HK-2 (cell line): ENCODE results near the gene LMBRD1.
"Not testable (repeated sequence)": the region's sequence is repeated elsewhere in the genome, so short reads cannot be mapped to it uniquely, and the experiment has no call there.

Source experiments
- DNase-seq: peaks from one replicate; pipeline ENCODE4 v3.0.0-alpha.2; 2018; ENCODE audit not compliant: unreplicated experiment

The LMBRD1 gene

DNA sequence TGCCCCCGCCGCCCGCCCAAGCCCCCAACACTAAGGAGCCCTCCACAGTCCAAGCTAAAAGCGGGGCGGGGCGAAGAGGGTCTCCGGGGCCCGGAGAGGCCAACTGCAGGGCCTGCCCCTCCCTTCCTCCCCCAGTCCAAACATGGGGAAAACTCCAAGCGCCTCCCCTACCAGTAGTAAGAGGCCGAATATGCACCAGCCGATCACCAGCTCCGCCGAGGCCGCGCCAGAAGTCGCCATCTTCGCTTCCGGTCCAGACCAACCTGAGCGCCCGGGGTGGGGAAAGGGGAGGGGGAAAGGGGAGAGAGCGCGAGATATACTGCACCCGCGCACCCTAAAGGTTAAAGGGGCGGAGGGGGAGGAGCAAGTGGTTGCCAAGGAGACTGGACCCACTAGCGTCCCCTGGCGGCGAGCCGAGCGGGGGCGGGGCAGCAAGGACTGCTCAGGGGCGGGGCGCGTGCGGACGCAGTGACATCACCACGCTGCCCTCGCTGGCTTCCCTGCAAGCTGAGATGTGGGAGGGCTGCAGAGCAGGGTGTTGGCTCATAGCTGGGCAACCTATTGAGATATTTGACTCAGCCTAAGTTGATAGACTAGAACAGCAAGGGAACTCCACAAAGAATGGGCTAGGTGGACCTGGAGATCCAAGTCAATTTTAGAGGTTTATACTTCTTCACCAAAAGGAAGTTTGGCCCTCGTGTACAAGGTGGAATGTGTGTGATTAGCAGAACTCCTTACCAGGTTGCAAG is at the start of gene LMBRD1:
Gene LMBRD1, minus strand, starts transcription at position 369 of the 749 bp plus-strand sequence. Its CDS starts 129 bp downstream, at position 240.
- peak; percentile 98 for DNase-seq

DNA sequence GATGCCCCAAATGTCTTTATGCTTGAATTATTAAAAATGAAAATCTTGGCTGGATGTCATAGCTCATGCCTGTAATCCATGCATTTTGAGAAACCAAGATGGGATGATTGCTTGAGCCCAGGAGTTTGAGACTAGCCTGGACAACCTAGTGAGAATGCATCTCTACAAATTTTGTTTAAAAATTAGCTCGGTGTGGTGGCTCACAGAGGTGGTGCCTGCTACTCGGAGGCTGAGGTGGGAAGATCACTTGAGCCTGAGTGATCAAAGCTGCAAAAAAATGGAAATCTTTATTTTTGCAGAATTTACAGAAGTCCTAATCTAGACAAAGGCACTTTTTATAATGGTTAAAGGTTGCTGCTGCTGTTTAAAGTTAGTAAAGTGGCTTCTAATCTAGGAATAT is 49.5 kb upstream of the LMBRD1 start:
- DNase-seq, result no peak

DNA sequence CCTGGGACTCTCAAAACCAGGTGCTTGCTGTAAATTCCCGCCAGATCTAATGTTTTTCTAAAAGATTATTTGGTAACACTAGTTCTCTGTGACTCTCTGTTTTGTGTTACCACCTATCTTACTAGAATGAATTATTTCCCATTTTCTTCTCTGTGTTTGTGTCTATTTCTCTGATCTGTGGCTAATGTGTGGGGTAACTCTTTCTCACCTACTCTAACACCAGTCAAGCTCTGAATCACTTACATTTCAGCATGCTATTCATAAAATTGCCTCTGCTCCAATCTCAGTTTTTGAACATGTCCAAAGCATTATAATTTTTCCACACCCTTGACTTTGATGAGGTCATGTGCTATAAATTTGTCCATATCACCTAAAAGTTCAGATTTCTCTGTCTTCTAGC is 46.4 kb upstream of the LMBRD1 start:
- no peak for DNase-seq

DNA sequence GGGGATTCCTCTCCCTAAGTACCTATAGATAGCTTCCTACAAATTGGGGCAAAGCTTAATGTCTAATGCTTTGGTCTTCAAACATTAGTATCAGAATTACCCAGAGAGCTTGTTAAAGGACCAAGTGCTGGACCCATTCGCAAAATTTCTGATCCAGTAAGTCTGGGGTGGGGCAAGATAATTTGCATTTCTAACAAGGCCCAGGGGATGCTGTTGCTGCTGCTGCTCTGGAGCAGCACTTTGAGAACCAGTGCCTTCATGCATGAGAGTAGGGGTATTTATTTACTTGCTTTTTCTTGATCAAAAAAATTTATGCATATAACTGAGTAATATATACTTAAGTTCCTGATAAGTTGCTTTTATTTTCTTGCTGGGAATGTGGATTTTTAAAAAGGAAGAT is 45.1 kb upstream of the LMBRD1 start:
- DNase-seq, result no peak

DNA sequence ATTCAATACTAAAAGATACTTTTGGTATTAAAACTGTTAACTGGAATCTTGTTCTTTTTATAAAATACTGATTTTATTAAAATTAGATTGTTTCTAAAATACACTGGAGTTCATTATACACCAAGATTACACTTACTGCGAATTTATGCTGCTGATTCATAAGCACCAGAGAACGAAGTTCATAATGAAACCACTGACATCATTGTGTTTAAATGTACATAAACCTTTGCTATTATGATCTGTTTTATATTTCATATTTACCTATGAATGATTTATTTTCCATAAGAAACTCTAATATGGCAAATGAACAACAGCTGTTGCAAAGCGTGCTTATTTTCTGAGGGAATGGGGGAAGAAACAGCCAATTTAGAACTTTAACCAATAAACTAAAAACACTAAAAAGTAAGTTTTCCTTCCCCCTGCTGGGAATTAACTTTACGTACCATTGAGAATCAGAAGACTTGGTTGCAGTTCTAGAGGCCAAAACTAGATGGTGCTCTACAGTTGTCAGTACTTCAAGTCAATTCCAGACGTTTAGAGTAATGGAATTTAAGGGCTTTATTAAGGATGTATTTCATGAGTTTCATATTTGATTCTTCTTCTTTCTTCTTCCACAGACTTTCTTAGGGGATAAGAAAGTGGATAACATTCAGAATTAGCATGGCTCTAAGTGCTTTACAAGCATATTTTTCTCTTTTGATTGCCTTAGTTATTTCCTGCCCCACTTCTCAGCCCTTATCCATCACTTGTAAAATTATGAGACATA is 38.8 kb upstream of the LMBRD1 start:
- no peak for DNase-seq

DNA sequence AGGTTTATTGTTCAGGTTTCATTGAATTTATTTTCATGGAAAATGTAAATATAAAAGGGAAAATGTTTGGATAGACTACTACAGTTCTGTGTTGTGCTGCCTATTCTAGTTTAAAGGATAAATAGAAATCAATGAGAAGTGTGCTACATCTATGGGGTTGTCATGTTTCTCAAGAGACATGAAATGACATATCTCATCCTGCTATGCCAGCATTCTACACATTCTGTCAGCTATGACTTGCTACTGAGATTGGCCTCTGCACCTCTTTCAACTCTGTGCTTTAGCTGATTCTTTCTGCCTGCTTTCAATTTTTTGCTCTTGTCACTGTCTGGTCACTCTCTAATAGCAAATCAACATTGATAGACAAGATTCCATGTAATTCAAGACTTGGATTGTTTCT is 35.7 kb upstream of the LMBRD1 start:
- DNase-seq, result no peak

DNA sequence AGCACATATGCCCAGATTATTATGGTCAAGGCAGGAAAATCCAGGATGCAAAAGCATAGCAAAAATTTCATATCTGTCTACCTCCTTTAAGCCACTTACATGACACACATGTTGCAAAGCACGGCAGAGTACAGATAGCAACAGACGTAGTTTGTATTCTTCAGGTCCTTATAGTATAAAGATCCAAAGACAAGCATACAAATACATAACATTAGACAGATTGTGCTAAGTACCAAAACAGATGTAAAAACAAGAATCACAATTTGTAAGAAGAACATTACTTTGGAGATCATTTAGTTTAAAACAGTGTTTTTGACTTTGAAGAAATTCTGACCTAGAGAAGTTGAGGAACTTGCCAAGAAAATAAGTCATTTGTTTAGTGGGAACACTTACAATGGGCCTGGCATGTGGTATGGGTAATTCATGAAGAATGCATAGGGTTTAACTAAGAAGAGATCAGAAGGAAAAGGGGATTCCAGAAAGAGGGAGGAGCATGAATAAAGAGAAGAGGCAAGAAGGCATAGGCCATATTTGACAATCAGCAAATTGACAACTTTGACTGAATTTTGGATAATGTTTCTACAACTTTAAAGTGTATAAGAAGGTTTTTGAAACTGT is 30.6 kb upstream of the LMBRD1 start:
- DNase-seq, result no peak

DNA sequence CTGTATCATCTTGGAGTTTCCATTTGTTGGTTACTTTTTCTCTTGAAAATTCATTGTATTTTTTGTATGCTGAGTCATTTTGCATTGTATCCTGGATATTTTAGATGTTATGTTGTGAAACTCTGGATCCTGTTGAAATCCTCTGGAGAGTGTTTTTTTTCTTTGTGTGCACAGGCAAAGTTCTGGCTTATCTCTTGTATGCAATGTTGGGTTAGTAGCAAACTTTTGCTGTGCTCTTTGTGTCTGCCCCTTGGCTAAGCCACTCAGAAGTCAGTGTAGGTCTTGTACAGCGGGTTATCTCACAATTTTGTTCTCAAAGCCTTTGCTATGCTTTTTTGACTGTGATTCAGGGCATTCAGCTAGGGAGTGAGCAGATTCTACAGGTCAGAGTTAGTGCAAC is 29.1 kb upstream of the LMBRD1 start:
- DNase-seq, result no peak

DNA sequence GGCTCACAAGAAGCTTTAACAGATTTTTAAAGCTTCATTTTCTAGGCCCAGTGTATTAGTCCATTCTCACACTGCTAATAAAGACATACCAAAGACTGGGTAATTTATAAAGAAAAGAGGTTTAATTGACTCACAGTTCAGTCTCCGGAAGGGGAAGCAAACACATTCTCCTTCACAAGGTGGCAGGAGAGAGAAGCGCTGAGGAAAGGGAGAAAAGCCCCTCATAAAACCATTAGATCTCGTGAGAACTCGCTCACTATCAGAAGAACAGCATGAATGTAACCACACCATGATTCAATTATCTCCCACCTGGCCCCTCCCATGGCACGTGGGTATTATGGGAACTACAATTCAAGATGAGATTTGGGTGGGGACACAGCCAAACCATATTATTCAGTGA is 27.5 kb upstream of the LMBRD1 start:
- DNase-seq, result not testable (repeated sequence)

DNA sequence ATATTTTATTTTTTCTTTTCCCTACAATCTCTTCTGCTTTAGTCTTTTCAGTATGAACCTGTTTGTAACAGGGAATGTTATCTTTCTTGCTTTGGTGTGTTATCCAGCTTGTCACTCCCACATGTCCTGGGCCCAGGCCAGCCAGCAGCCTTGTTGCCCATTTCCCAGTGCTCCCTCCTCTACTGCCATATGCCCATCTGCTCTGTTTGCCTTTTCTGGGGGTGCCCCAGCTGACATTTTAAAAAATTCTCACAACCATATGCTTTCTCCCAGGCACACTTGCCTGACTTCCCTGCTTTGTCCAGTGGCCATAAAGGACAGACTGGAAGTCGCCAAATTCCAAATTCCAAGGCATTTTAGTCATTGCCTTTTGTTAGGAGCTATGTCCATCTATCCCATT is 23.6 kb upstream of the LMBRD1 start:
- no peak for DNase-seq

DNA sequence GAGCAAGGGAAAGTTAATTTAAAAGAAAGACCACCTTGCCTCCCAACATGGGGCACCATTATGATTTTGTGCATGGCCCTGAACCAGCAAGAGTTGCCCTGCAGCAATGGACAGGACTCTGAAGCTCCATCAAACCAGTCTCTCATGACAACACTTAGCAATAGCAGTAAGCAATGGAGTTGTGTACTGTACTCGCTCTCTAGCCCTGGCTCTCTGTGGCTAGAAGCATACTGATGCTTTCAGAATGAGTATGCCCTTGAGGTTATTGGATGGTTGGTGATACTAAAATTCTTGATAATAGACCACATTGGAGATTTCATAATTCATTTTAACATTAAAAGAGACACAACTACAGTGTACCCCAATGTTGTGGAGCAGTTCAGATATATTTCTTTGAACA is 23.2 kb upstream of the LMBRD1 start:
- DNase-seq, result no peak

DNA sequence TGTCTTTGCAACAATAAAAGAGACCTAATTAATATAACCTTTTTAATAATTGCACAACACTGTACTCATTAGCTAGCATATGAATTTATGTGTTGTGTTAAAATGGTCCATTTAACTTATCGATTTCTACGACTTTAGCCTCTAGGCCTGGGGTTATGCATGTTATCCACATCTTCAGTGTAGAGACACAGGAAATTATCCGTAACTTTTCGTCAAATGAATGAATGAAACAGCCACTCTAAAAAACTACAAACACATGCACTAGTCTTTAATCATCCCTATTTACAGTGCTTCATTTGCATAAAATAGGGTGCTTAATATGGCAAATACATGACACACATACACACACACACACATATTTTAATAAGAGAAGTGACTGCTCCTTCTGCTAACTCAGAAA is 22.3 kb upstream of the LMBRD1 start:
- no peak for DNase-seq

DNA sequence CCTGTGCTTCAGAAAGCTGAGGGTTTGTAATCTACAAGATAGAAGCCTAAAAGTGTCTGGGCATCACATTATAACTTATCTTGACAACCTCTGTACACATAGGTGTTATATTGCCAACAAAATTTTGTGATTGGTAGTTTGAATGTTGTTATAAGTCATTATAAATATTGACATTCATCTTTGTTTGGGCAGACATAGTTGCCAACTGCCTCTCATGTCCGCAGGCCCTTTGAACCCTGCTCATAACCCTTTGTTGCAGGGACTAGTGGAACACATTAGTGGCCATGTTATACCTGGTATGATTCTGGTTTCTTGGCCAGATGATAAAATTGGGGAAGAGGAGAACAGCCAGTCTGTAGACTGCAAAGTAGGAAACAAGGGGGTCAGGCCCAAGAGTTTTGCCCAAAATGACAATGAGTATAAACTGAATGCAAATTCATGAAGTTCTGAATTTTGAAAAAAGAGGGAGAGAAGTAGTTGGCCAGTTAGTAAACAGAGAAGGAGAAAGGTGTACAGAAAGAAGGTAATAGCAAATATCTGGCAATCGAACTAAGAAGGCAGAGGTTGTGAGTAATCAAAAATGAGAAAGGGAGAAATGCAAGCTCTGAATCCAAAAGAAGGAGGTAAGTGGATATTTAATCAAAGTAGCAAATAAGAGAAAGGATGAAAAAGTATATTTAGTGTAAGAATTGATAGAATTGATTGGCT is 21.6 kb upstream of the LMBRD1 start:
- DNase-seq, result no peak

DNA sequence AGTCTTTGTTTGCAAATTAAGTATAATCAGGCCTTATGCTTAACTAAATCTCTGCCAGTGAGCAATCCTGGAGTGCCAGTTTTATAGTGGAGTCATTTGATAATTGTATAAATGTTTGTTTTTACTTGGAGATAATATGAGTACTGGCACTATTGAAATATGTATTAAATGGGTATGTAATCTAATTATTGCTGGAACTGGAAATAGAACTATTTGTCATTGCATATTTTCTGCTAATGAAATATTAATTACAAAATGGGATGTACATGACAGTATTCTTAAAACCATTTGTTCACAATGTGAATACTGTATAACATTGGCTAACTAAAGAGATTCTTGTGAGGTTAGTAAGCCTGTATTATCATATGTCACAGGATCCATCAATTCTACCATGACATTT is 20.5 kb upstream of the LMBRD1 start:
- DNase-seq, result no peak

DNA sequence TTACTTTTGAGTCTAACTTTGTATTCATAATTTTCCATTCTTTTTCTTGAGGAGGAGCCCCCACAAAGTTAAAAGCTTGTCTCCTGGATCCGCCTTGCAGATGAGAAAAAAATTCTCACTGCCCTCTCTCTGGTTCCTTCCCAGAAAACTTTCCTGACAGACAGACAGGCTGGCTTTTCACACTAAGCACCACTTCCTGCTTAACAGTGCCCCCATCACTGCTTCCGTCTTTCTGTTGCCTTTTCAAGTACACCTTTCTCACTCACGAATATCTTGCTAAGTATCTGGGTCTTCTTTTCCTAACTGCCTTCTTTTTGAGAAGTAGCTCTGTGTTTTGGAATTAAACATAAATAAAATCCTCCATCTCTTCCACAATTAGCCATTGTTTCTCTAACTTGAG is 19.8 kb upstream of the LMBRD1 start:
- DNase-seq, result no peak

DNA sequence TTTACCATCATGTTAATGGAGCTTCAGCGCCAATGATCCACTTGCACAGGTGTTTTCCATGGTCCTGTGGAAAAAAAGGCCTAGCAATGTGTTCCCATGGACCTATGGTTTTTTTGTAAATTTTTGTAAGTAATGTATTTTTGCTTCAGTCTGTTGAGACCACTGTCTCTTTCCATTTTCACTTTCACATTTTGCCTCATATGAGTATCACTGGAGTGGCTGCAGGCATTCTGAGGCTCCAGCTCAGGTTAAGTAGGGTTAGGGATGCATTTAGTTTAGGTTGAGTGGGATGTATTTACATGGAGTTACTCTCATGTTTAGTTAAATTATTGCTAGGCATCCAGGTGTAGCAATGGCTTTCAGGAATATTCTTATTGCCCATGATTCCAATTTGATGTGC is 19.2 kb upstream of the LMBRD1 start:
- no peak for DNase-seq

DNA sequence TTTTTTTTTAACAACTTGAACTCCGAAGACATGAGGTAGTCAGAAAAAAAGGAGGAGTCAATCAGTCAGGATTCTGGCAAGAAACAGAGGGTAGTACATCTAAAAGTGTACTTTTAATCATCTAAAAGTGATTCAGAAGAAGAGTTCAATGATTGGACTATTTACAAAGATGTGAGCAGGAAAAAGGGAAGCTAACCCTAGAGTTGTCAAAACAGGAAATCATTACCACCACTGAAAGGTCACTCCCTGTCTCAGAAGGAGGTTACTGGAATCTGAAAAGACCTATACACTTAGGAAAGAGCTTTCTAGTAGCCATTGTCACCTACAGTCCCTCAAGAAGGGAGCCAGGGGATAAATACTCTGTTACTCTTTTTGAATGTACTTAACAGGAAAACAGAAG is 16.7 kb upstream of the LMBRD1 start:
- DNase-seq, result no peak

DNA sequence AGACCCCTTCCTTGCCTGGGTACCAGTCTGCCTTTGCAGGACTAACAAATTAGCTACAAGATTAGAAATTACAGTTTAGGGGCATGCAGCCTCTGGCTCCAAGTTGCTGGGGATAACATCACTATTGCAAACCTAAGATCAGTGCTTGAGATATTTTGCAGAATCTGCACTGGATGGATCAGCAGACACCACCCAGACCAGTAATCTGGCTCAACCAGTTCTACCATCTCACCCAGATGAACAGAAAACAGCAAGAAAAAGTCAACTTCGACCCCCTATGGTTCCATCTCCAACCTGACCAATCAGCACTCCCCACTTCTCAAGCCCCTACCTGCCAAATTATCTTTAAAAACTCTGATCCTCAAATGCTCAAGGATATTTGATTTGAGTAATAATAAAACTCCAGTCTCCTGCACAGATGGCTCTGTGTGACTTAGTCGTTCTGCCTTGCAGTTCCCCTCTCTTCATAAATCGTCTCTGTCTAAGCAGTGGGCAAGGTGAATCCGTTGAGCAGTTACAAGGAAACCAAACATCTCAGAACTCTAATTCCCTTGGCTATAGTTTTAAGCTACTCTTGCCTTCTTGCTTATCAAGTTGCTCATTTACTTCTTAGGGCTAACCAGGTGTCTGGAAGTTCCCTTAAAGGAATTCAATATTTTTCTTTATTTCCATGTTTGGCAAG is 16.1 kb upstream of the LMBRD1 start:
- DNase-seq, result no peak

DNA sequence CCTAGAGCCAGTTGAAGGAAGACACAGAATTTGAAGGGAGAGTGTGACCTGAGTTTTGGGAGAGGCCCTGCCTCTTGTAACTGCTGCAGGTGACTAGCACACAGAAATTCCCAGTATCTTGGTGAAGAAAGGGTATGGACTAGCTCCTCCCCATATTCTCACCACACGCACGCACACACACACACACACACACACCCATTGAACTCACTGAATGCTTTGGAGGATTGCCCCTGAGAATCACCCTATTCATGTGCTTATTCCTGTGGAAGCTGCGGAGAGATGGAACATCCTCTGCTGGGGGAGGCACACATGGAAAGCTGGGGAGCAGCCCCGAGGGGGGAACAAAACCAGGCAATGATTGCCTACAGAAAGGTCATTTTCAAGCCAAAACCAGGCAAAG is 6.2 kb upstream of the LMBRD1 start:
- DNase-seq, result no peak

DNA sequence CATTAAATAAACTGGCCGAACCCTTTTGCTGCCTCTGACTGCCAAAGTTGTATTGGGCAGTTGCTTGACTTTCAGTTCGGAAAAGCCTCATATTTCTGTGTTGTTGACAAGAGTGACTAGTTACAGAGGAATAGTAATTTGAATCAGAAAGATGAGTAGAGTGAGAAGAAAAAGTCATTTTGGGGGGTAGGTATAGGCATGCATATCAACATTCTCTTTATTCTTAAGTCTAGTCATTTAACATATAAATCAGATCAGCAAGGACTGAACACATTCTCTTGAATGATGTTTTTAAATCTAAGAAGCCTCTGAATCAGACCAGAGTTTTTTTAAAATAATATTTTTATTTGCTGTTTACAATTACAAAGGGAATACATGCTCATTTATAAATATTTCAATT is 4.9 kb upstream of the LMBRD1 start:
- DNase-seq, result no peak

DNA sequence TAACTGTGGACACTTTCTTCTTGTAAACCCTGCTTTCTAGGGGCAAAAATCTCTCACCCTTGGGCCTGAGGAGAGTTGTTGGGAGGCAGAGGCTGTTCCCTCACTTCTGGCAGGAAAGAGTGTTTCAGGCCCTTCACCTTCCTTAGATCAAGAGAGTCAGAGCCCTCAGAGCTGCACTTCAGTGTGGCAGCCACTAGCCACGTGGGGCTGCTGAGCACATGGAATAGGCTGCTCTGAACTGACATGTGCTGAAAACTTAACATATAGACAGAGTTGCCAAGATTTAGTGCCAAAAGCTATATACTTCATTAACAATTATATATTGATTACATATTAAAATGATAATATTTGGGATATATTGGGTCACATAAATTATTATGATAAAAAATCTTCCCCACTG is 4.4 kb upstream of the LMBRD1 start:
- no peak for DNase-seq

DNA sequence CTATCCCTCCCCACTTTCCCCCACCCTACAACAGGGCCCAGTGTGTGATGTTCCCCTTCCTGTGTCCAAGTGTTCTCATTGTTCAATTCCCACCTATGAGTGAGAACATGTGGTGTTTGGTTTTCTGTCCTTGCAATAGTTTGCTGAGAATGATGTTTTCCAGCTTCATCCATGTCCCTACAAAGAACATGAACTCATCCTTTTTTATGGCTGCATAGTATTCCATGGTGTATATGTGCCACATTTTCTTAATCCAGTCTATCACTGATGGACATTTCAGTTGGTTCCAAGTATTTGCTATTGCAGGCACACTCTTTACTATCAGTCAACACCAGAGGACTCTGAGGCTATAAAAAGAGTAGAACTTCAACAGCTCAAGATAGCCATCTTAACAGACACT is 2.0 kb upstream of the LMBRD1 start:
- not testable (repeated sequence) for DNase-seq
